GM20431 (cell line): ENCODE measurements around the gene RAB6A.

ENCODE experiments used
- in situ Hi-C: fragments of 300-500 bp; cut with MseI, MboI; formaldehyde crosslinking; loops from one replicate; pipeline ENCODE4 v1.15.0; 2020; ENCODE audit warnings: low sequenced_read_pairs; ENCODE audit not compliant: unreplicated experiment

The RAB6A gene

DNA sequence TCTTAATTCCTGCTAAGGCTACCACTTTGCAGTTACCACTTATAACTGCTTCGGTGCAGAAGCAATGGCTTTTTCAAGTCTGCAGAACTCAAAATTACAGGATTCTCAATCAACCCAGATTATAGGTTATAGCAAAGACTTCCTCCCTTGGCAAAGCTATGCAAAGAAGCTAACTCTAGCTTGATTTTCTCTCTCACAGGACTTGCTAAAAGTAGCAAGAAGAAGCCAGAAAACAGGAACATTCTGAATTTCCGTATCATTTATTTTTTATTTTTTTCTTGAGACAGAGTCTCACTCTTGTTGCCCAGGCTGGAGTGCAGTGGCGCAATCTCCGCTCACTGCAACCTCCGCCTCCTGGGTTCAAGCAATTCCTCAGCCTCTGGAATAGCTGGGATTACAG is 125.2 kb downstream of the RAB6A start:
- in situ Hi-C loops: no loop called here

DNA sequence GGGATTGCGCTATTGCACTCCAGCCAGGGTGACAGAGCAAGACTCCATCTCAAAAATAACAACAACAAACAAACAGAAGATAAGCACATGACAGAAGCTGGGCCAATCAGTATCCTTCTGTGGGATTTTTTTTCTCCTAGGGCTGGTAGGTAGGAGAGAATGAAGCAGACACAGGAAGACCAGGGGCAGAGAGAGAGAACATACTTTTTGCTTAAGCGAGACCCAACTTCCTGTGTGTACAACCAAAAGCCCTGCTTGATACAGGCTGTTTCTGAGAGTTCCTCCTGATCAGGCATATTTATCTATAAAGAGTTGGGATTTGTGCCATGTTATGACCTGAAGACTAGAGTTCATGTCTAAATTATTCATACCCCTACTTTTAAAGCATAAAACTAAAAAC is 126.9 kb downstream of the RAB6A start:
- in situ Hi-C loops: no loop called here

DNA sequence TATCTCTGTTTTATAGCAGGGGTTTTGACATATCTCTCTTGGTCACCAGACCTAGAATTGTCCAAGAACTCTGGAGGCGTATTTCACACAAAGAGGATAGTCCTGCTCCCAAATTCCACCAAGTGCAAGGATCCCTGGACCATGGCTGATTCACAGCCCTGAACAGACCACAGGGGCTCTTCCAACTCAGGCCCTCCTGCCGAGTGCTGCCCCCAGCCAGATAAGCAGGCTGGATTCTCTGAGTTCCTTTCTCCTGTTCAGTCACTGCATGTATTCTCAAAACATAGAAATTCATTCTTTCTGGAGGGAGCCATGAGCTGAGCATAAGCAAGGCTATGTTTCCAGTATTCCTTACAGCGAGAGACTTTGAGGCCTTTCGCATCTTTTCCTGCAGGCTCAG is 127.9 kb downstream of the RAB6A start:
- in situ Hi-C loops: no loop called here

DNA sequence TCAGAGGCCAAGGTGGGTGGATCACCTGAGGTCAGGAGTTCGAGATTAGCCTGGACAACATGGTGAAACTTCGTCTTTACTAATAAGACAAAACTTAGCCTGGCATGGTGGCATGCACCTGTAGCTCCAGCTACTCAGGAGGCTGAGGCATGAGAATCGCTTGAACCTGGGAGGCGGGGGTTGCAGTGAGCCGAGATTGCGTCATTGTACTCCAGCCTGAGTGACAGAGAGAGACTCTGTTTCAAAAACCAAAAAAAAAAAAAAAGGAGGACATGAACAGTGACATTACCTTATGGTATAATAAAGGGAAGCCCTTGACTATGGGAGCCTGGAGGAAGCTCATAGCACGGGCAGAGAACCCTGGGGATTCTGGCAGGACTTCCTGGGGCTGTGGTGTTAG is 131.0 kb downstream of the RAB6A start:
- in situ Hi-C loops: no loop called here

DNA sequence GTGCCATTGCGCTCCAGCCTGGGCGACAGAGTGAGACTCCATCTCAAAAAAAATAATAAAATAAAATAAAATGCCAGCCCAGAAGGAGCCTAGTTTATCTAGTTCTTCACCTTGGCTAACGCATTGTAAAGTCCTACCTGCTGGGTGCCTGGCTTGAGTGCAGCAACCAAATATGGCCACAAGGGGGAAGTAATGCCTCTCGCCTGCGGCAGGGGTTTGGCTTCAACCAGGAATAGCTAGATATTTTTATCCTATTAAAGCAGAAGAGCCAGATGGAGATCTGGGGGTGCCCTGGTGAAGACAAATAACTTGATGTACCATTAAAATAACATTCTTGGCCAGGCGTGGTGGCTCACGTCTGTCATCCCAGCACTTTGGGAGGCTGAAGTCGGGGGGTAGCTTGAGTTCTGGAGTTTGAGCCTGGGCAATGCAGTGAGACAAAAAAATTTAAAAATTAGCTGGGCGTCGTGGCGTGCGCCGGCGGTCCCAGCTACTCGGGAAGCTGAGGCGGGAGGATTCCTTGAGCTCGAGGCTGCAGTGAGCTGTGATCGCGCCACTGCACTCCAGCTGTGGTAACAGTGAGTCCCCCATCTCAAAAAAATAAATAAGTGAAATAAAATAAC is 135.1 kb downstream of the RAB6A start:
- in situ Hi-C loops: no loop called here
